Measurements from ENCODE around the gene SRPK1.

The SRPK1 gene

DNA sequence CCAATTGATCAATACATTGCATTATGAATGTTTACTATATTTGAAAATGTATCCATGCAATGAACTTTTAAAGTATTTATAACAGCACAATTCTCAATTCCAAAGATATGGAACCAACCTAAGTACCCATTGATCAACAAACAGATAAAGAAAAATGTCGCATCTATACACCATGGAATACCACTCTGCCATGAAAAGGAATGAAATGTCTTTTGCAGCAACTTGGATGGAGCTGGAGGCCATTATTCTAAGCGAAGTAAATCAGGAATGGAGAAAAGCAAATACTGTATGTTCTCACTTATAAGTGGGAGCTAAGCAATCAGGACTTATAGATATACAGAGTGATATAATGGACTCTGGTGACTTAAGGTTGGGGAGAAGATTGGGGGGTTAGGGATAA lies 22.9 kb downstream of the SRPK1 start:
- DNase-seq (ENCODE audit: low read depth in 2 of 2): no peak

DNA sequence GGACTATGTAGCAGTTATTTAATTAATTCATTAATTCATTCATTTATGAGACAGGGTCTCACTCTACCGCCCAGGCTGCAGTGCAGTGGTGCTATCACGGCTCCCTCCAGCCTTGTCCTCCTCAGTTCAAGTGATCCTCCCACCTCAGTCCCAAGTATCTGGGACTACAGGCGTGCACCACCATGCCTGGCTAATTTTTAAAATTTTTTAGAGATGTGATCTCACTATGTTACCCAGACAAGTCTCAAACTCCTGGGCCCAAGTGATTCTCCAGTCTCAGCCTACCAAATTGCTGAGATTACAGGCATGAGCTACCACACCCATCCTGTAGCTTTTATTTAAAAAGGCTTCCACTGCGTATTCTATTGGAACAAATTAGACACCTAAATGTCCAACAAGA lies 23.4 kb downstream of the SRPK1 start:
- no peak for DNase-seq (ENCODE audit: low read depth in 2 of 2)

DNA sequence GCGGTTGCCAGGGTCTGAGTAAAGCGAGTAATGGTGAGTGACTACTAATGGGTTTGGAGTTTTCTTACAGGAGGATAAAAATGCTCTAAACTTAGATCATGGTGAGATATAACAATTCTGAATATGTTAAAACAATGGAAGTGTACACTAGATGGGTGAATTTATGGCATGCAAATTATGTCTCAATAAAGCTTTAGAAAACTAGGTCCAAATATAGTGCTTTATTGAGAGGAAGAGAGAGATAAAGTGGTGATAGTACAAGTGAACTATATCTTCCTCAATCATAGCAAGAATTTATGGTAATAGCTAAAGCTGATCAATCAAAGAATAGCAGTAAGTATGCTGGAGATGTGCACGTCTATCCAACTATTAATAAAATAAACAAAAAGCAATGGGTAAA lies 23.9 kb downstream of the SRPK1 start:
- DNase-seq (ENCODE audit: low read depth in 2 of 2): no peak

DNA sequence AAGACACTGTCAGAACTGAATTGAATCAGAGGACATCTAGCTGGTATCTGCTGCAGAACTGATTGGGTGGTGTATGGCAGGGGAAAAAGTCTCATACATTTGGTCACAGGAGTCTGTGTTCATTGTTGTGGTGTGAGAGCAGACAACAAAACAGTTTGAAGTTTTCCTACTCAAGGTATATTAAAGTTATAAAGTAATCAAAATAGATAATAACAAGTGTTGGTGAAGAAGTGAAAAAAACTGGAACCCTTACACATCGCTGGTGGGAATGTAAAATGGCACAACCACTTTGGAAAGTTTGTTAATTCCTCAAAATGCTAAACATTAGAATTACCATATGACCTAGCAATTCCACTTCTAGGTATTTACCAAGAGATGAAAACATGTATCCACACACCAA lies 24.7 kb downstream of the SRPK1 start:
- DNase-seq (ENCODE audit: low read depth in 2 of 2): no peak

DNA sequence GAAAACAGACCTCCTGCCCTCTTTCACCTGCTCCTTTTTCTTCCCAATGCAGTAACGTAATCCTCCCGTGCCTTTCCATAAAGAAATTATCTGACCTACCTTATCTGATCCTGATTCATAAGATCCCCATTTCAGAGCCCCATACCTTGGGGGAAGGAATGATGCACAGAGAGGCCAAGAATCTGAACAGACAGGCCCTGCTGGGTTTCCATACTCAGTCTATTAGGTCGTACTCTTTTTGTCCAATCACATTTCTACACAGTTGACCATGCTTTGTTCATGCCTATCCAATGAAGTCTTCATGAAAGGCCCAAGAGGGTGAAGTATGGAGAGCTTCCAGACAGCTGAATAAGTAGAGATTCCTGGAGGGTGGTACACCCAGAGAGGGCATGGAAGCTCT lies 25.3 kb downstream of the SRPK1 start:
- no peak for DNase-seq (ENCODE audit: low read depth in 2 of 2)

DNA sequence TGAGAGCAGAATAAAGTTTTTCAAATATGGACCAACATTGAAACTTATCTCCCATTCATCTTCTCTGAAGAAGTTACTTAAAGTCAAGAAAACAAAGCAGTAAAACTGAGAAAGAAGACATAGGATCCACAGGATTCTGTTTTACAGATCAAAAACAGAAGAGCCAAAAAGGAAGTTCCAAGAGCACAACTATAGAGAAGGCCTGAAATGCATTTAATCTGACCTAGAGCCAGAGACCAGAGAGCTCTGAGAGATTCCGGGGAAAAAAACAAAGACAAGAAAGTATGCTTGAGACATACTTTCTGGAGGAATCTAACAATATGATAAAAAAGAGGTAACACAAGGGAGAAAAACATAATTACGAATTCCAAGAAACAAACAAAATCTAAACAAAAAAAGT lies 26.1 kb downstream of the SRPK1 start:
- no peak for DNase-seq (ENCODE audit: low read depth in 2 of 2)

DNA sequence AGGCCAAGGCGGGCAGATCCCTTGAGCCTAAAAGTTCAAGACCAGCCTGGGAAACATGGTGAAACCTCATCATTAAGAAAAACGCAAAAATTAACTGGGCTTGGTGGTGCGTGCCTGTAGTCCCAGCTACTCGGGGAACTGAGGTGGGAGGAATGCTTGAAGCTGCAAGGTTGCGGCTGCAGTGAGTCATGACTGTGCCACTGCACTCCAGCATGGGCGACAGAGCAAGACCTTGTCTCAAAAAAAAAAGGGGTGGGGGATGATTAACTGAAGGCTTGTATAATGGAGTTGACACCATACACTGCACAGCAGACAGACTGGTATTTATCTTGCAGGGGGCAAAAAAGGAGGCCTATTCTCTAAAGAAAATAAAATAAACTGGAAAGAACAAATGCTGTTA lies 27.7 kb downstream of the SRPK1 start:
- no peak for DNase-seq (ENCODE audit: low read depth in 2 of 2)

DNA sequence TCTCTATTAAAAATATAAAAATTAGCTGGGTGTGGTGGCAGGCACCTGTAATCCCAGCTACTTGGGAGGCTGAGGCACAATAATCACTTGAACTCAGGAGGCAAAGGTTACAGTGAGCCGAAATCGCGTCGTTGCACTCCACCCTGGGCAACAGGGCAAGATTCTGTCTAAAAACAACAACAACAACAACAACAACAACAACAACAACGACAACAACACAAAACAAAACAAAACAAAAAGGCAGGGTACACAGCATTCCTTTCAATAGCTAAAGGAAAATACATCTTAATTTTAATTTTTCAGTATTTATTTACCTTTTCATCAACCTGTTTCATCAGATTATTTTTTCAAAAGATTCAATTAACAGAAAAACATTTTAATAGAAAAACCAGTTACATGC lies 28.4 kb downstream of the SRPK1 start:
- no peak for DNase-seq (ENCODE audit: low read depth in 2 of 2)

DNA sequence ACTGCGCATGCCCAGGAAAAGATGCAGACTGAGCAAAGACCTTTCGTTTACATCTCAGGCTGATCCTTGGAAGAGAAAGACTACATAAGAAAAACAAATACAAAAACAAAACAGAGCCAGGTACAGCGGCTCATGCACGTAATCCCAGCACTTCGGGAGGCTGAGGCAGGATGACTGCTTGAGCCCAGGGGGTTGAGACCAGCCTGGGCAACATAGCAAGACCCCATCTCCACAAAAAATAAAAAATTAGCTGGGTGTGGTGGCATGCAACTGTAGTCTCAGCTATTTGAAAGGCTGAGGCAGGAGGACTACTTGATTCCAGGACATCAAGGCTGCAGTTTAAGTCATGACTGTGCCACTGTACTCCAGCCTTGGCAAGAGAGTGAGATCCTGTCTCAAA lies 41.7 kb downstream of the SRPK1 start:
- no peak for DNase-seq (ENCODE audit: low read depth in 2 of 2)

DNA sequence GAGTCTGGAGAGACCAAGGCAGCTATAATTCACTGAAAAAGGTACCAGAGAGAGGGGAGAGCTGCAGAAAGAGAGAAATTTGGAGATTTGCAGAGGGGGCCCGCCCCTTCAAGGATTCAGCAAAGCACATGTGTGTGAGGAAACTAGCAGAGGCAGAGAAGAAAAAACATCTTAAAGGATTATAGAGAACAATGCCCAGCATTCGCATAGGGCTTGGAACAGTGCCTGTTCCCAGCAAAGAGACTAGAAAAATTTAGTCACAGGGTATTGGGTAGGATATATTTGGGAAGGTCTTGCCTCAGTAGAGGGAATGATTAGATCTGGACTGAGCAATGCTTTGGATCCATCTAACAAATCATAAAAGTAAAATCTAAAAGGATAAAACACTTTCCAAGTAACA lies 44.0 kb downstream of the SRPK1 start:
- no peak for DNase-seq (ENCODE audit: low read depth in 2 of 2)

DNA sequence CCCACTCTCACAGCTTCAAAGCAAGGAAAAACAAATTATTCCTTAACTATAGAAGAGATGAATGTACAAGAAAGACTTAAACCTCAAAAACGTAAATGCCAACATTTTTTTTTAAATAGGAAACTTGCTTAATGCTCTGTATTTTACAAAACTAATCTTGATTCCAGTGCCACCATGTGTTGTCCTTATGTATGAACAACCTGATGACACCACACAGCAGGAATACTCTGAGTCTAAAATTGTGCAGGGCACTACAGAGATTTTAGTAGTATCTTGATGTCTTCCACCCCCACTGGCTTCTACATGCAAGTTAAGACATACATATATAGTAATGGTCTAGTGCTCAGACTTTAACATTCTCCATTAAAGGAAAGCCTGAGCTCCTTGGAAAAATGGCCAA lies 46.2 kb downstream of the SRPK1 start:
- no peak for DNase-seq (ENCODE audit: low read depth in 2 of 2)

DNA sequence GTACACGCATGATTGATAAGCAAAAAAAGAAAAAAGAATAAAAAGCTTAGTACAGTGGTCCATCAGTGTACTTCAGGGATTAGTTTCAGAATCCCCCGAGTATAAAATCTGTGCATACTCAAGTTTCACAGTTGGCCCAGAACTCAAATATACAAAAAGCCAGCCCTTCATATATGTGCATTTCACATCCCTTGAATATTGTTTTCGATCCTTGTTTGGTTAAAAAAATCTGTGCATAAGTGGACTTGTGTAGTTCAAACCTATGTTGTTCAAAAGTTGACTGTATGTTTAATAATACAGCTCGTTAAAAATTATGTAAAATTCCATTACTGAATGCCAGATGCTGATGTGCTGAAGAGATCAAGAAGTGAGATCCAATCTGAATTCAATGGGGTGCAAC lies 61.5 kb downstream of the SRPK1 start:
- no peak for DNase-seq (ENCODE audit: low read depth in 2 of 2)

DNA sequence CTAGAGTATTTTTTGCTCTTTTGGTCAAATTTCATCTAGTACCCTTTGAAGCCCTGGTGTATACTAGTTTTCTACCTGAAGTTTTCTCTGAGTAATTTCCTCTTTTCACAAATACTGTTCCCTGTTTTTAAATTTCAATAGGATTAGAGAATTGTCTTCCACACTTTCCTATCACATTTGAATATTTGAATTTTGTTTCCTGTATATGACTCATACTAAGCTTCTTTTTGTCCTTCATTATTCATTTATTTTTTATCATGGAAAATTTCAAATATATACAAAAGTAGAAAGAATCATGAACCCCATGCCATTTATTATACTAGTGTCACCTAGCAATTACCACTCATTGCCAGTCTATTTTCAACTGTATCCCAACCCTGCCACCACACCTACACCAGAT lies 63.0 kb downstream of the SRPK1 start:
- DNase-seq (ENCODE audit: low read depth in 2 of 2): no peak

DNA sequence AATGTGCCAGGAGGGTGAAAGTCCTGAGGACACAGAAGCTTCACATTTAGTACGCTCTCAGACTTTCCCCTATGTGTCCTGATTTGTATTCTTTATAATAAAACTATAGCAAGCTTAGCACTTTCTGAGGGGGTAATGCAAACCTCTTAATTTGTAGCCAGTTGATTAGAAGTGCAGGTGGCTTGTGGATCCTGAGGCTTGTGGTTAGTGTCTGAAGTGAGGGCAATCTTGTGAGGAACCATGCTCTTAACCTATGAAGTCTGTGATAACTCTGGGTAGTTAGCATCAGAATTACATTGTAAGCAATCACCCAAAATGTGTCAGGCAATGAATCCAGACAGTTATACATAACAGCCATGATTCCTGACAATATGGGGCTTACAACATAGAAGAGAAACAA lies 64.6 kb downstream of the SRPK1 start:
- no peak for DNase-seq (ENCODE audit: low read depth in 2 of 2)

DNA sequence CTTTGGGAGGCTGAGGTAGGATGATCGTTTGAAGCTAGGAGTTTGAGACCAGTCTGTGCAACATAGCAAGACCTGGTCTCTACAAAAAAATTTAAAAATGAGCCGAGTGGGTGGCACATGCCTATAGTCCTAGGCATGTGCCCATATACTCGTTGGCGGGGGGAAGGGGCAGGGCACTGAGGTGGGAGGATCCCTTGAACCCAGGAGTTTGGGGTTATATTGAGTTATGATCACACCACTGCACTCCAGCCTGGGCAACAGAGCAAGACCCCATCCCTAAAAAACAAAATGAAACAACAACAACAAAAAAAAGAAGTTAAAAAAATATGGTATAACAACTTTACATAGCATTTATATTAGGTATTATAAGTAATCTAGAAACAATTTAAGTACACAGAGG lies 67.9 kb downstream of the SRPK1 start:
- DNase-seq (ENCODE audit: low read depth in 2 of 2): no peak

DNA sequence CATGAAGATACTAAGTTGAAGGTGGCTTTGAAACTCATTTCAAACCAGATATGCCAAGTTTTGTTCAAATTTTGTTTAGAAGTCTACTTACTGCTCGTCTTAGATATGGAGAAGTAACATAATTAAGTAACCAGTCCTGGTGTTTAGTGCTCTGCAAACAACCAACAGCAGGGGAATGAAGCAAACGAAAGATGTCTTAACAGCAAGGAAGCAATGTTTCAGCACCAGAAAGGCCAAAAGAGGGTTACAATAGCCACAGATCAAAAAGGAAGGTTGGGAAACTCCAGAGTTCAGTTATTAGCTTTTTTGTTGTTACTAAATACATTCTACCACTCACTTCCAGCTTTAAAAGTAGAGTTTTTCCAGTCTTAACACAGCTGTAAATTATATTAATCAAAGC lies 70.7 kb downstream of the SRPK1 start:
- DNase-seq (ENCODE audit: low read depth in 2 of 2): no peak

DNA sequence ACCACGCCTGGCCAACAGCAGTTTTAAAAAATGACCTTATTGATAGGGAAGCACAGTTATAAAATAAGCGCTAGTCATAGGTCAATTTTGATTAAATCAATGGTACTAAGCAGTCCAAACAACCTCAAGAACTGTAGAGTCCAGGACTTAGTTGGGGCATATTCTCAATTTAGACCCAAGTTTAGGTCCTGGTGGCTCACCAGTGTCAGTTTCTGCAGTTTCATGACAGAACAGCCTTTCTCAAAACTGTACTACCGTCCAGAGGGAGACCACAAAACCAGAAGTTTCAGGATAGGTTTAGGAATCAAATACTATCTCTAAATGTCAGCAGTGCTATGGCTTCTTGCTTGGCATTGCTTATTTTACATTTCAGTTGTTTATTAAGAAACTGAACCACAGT lies 76.6 kb downstream of the SRPK1 start:
- DNase-seq (ENCODE audit: low read depth in 2 of 2): no peak

DNA sequence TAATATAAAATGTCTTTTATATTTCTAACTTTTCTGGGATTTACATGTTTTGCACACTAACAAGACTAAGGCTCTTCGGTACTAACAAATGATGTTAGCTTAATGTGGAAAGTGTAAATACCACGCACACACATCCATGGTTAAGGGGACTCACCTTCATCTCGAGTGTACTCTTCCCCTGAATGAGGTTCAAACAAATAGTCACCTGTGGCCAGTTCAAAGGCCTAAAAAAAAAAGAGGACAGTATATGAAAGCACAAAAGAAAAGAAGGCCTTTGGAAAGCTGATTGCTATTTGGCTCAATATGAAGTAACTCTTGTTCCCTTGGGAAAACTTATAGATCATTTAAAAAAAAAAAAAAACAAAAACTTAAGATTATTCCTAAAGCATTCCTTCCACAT lies 78.5 kb downstream of the SRPK1 start:
- no peak for DNase-seq (ENCODE audit: low read depth in 2 of 2)

DNA sequence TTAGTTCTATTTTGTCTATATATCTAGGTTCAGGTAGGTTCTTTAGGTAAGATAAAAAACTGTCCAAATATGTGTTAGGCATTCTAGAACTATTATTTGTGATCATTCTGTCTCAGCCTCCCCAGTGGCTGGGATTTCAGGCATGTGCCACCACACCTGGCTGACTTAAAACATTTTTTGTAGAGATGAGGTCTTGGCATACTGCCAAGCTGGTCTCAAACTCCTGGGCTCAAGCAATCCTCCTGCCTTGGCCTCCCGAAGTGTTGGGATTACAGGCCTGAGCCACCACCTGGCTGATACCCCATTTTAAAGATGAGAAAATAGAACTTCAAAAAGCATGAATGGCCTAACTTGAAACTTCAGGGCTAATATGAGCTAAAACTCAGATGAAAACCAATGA lies 81.9 kb downstream of the SRPK1 start:
- no peak for DNase-seq (ENCODE audit: low read depth in 2 of 2)

DNA sequence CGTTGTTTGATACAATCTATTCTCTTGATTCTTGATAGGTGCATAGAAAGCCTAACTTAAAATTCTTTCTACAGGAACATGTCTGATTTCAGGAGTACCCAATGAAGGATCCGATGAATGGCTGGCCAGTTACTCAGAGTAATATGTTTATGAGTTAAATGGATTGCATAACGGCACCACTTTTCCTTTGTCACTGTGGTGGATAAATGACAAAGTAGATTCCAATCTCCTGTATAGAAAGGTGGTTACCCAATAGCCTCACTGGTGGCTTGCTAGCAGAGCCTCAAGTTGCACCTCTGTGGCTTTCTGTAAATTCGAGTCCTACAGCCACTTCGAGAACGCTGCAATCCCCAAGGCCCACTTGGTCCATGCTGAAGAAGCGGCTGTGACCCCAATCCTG lies 87.4 kb downstream of the SRPK1 start:
- DNase-seq (ENCODE audit: low read depth in 2 of 2): no peak

DNA sequence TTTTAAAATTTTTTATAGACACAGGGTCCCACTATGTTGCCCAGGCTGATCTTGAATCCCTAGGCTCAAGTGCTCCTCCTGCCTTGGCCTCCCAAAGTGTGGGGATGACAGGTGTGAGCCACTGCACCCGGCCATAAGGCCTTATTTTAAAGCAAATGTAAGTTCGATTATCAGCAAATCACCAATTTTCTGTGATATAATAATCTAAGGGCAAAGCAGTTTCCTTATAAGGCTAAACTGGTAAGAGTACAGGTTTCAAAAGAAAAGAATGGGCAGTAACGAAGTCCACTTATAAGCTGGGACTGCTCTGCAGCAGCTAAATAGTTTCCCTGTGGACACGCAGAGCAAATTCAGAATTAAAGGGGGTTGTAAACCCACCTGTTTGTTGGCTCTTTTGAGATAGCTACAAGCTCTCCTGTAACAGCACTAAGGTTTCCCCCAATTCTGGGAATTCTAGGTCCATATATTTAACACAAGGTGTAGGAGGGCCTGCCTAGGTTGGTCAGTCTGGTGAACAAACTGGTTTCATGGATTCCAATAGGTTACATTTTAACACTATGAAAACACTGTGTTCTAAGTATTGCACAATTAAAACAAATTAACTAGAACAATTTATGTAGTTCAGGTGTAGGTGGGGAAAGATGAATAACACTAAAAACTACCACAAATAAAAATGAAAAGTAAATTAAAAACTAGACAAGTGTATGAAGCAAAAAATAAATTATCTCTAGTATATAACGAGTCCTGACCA lies 89.5 kb downstream of the SRPK1 start:
- DNase-seq (ENCODE audit: low read depth in 2 of 2): no peak

DNA sequence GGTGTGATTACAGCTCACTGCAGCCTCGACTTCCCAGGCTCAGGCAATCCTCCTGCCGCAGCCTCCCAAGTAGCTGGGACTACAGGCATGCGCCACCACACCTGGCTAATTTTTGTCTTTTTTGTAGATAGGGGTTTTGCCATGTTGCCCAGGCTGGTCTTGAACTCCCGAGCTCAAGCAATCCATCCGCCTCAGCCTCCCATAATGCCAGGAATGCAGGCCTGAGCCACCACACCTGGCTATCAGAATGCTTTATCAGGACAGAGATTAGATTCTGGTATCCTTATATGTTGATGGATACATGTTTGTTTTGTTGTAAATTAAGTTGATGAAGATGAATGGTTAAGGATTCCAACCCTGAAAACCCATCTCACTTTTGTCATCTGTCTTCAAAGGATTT lies 91.6 kb downstream of the SRPK1 start:
- no peak for DNase-seq (ENCODE audit: low read depth in 2 of 2)

DNA sequence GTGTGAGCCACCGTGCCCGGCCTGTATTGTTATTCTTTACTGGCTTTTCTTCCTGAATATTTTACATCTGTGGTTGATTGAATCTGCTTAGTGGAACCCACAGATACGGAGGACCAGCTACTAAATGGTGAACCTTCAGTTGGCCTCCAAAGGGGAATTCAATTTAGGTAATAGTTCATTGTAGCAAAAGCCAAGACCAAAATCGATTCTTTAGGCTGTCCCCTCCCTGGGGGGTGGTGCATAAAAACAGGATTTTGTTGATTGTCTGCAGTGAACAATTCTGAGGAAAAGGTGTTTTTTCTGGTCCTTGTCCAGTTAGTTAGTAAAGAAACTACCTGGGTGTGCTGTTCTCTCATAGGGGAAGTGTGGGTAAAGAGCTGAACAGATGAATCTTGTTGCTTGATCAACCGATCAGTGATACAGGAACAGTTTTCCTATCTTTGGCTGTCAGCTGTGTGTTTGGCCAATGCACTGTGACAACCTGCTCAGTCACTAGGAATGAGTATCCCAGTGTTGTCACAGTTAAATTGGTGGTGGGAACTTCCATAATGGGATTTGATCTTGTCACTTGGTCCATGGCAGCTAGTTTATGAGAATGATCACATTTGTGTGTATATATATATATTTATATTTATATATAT lies 96.2 kb downstream of the SRPK1 start:
- no peak for DNase-seq (ENCODE audit: low read depth in 2 of 2)

DNA sequence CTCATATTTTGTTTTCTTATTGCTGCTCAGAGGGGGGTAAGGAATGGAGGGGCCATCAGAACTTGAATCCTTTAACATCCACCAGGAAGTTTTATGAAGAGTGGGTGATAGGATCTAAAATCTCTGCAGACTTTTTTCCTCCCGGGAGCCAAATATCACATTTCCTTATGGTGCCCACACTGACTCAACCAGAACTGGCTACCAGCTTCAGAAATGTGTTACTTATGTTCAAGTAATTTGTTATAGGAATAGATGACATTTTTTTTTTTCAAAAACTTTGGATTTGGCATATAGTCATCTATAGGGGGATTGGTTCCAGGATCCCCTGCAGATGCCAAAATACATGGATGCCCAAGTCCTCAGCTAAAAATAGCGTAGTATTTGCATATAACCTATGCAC lies 97.3 kb downstream of the SRPK1 start:
- DNase-seq (ENCODE audit: low read depth in 2 of 2): no peak

All from fibroblast of skin of left biceps (primary cell).